HG03457 (cell line): Measurements from ENCODE around the gene TK2.
"Not testable (repeated sequence)": the region's sequence is repeated elsewhere in the genome, so short reads cannot be mapped to it uniquely, and the experiment has no call there.

ENCODE experiments used
- ATAC-seq: cut with Tn5 transposase; IDR thresholded peaks from one replicate; pipeline ENCODE4 v1.9.1; 2021; ENCODE audit warnings: moderate number of reproducible peaks; ENCODE audit not compliant: unreplicated experiment

TK2 gene

DNA sequence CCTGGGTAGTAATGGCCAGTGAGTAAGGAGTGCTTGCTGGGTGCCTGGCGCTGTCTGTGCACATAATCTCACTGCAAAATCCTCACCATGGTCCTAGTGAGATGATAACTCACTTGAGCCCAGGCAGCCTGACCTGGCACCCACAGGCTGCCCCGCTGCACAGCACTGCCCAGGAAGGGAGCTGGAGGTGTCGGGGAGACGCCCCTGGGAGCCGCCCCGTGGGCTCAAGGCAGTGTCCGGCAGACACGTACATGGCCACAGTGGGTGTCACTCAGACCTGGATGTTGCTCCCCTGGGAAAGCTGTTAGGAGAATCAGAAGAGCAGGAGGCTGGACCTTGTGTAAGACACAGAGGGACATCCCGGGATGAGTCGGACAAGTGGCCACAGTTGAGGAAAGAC is 78.7 kb downstream of the TK2 start:
- no peak for ATAC-seq

DNA sequence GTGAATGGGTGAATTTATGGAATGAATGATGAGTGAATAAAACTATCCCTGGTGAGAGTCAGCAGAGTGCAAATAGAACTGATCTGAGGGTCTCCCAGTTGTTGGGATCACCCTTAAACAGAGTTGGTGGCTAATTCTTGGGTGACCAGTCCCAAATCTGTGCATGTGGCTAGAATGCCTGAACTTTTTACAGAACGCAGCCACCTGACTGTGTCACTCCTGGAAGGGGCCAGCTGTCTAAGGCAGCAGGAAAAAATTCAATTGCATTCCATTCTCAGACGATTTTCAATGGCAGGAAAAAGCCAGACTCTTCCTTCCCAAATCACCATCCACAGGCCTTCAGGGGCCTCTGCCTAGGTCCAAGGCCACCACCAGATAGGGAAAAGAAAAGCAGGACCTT is 79.4 kb downstream of the TK2 start:
- ATAC-seq = no peak

DNA sequence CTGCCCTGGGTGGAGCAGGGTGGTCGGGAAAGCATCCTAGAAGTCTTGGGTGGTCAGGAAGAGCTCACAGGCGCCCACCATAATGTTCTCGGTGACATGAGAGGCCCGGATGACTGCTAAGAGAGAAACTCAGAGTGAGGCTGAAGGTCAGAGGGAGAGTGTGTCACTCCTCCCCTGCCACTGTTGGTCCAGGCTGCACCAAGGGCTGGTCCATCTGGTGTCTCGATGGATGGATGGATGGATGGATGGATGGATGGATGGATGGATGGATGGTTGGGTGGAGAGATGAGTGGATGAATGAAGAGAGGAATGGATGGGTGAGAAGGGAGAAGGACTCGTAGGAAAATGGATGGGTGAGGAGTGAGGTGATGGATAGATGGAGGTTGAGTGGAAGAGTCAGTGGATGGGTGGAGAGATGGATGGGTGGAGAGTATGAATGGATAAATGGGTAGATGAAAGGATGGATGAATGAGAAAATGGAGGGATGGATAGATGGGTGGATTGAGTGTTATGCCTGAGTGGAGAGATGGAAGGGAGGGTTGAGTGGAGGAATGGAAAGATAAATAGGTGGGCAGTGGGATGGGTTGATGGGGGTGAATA is 79.9 kb downstream of the TK2 start:
- no peak for ATAC-seq

DNA sequence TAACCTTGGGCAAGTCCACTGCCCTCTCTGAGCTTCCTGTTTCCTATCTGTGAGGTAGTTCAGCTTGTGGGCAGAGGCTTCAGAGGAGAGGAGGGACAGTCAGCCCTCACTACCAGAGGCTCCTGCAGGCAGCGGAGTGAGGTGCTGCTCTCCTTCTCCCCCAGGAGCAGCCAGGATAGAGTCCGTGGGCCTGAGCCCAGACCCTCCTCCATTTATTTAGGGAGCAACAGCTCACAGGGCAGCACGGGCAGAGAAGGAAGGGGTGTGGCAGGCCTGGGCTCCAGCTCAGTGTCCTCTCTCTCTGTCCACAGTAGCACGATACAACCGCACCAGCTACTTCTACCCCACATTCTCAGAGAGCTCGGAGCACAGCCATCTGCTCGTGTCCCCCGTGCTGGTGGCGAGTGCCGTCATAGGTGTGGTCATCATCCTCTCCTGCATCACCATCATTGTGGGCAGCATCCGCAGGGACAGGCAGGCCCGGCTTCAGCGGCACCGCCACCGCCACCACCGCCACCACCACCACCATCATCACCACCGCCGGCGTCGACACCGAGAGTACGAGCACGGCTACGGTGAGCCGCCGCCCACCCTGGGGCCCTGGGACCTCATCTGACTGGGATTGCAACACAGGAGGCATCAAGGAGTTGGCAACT is 80.5 kb downstream of the TK2 start:
- ATAC-seq = no peak

DNA sequence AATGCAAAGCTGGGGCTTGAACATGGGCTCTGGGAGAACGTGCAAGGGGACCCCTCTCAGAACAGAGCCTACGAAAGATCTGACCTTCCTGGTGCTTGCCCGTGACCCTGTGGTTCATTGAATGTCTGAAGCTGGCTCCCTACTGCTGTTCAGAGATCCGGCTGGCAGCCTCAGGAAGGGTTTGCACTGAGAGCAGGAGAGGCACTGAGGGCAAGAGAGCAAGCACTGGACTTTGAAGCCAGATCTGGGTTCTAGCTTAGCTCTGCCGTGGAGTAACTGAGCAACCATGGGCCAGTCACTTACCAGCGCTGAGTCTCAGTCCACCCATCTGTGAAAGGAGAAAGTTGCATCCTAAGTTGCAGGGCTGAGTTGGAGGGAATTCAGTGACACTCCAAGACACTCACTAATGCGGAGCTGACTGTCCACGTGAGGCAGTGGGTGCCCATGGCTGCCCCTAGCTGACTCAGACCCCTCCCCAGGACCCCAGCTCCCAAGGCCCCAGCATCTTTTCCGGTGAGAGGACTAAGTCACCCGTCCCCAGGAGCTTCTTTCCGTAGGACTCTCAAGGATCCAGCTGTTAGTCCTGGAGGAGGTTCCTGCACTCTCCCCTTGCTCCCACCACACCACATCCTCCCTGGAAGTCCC is 81.5 kb downstream of the TK2 start:
- ATAC-seq = no peak

DNA sequence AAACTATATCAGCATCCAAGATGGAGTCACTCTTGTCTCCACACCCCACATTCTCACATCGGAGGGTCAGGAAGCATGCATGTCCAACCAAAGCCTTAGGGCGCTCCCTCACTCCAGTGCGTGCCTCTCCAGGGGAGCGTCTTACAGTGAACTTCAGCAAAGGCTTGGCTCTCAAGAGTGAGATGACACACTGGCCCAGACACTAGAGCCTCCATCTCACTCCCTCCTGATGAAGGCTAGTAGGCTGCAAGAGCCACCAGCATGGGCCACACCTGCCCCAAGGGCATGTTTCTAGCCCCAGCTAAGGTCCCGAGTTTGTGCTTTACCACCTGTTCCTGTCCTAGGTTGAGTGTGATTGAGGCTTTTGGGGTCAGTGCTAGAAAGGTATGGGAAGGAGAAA is 82.3 kb downstream of the TK2 start:
- ATAC-seq = no peak

DNA sequence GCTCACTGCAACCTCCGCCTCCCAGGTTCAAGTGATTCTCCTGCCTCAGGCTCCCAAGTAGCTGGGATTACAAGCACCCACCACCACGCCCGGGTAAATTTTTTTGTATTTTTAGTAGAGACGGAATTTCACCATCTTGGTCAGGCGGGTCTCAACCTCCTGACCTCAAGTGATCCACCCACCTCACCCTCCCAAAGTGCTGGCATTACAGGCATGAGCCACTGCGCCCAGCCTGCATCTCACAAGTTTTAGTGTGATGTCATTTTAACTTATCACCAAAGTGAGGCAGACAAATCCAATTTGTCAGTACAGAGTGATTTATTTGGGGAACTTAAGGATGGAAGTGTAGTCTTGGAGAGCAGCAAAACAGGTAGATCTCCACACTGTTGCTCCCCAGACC is 83.3 kb downstream of the TK2 start:
- not testable (repeated sequence) for ATAC-seq

DNA sequence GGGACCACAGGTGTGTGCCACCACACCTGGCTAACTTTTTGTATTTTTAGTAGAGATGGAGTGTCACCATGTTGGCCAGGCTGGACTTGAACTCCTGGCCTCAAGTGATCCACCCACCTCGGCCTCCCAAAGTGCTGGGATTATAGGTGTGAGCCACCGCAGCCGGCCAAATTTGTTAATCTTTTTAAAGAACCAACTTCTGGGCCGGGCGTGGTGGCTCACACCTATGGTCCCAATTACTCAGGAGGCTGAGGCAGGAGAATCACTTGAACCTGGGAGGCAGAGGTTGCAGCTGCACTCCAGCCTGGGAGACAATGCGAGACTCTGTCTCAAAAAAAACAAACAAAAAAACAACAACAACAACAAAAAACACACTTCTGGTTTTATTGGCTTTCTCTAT is 84.0 kb downstream of the TK2 start:
- ATAC-seq = not testable (repeated sequence)

DNA sequence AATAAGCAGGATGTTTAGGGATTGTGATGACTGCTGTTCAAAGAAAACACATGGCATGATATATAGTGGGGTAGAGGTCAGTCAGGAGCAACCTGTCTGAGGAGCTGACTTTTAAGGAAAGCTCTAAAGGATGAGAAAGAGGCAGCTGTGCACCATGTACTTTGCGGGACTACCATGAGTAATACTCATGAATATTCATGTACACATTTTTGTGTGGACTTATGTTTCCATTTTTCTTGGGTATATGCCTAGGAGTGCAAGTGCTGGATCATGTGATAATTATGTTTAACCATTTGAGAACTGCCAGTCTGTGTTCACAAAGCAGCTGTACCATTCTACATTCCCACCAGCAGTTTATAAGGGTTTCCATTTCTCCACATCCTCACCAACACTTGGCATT is 87.0 kb downstream of the TK2 start:
- no peak for ATAC-seq

DNA sequence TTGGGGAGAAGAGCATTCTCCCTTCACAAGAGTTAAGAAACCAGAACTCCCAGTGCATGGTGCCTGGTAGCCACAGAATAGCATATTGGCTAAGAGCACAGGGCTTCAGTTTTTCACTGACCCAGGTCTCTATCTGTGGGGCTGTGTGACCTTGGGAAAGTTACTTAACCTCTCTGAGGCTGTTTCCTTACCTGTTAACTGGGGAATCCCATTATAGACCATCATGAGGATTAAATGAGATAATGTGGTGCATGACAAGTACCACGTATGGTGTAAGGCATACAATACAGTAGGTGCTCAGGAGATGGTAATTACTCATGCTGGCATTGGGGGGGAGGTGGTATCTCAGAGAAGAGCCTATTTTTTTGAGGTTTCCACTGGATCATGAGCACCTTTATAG is 89.2 kb downstream of the TK2 start:
- ATAC-seq = no peak

DNA sequence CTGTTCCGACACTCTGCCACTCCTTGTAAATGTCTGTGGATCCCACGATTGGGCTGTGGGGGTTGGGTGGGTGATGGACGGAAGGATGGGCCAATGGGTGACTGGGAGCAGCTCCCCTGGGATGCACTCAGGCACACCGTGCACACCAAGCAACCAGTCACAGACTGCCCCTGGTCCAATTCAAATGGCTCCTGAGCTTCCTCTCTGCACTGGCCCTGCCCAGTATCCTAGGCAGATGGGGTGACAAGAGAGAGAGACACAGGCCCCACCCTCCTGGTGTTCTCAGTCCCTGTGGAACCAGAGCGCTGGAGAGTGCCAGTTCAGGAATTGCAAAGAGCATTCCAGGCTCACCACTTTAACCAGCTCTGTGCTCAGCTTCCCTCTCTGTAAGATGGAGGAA is 90.0 kb downstream of the TK2 start:
- ATAC-seq = no peak

DNA sequence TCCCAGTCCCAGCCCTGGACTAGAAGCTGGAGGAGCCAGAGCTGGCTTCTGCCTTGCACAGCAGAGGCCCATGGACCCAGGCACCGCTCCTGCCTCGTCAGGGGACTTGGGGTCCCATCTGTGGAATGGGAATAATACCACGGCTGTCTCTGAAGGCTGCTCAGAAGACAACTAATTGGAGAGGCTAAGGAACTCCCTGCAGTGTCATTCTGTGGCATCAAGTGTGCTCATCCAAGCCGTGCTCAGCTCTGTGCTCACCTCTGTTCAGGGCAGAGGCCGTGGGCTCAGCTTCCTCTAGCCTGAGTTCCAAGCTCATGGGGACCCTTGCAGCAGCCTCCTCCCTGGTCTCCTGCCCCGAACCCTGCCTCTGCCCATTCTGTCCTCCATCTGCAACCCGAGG is 91.1 kb downstream of the TK2 start:
- ATAC-seq = no peak

DNA sequence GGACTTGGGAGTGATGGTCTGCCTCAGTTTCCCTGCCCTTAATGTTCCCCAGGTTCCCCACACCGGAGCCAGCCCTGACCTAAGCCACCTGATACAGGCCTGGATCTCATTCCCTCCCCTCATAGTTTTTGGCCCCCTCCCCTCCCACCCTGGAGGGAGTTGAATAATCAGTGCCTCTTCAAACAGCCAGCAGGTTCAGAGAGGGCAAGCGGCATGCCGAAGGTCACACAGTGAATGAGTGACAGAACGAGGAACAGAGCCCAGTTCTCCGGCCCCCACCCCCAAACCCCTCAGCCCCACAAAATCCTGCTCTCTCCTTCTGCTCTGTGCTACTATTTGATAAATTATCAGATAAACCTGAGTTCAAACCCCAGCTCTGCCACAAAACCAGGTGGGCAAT is 91.6 kb downstream of the TK2 start:
- no peak for ATAC-seq
